Gastroesophageal sphincter (tissue), 4 donors: ENCODE measurements around the gene DRC1. TPM values are rescaled to one million over a fixed set of nuclear protein-coding genes. Genes with fewer than 3 reads are reported as not detected.

Experiments
- ATAC-seq: fragments of 150-250 bp; one replicate; pipeline ENCODE4 v1.9.1; 2016; ENCODE audit warnings: mild to moderate bottlenecking, moderate library complexity
- H3K27ac ChIP-seq, 4 donors: fragments of 200-600 bp; sonication (generic) in 3 of 4; 1 replicate in 3 of 4; 2 replicates in 1 of 4; pipeline ENCODE4 v1.5.1; 2016 to 2019
- H3K27me3 ChIP-seq: fragments of 200-600 bp; sonication (generic); one replicate; pipeline ENCODE4 v1.5.1; 2019
- H3K36me3 ChIP-seq, 2 donors: fragments of 200-600 bp; sonication (generic); one replicate each; pipeline ENCODE4 v1.5.1; 2019; ENCODE audit warnings: control low read depth in 1 of 2
- H3K4me1 ChIP-seq, 3 donors: fragments of 200-600 bp; sonication (generic); 1 replicate in 2 of 3; 2 replicates in 1 of 3; pipeline ENCODE4 v1.5.1; 2016 to 2019; ENCODE audit warnings: control low read depth in 2 of 3
- H3K4me3 ChIP-seq, 2 donors: fragments of 200-600 bp; sonication (generic); one replicate each; pipeline ENCODE4 v1.5.1; 2019; ENCODE audit warnings: mild to moderate bottlenecking in 1 of 2, moderate library complexity in 1 of 2
- H3K9me3 ChIP-seq, 3 donors: fragments of 200-600 bp; sonication (generic); one replicate each; pipeline ENCODE4 v1.5.1; 2017 to 2019; ENCODE audit warnings: control low read depth in 2 of 3
- CTCF ChIP-seq, 4 experiments: fragments of 200-600 bp in 2 of 4; fragments of 450-650 bp in 2 of 4; sonication (generic) in 1 of 4; IDR thresholded peaks; one replicate each; pipeline ENCODE4 v1.5.1; 2017 to 2019; ENCODE audit warnings: antibody characterized with exemption in 4 of 4, mild to moderate bottlenecking in 2 of 4, moderate library complexity in 2 of 4
- EP300 ChIP-seq: sonication (generic); formaldehyde crosslinking; IDR thresholded peaks from one replicate; pipeline ENCODE4 v1.6.1; 2017; ENCODE audit warnings: antibody characterized with exemption, mild to moderate bottlenecking
- POLR2A ChIP-seq, 2 donors: fragments of 450-650 bp; IDR thresholded peaks; one replicate each; pipeline ENCODE4 v1.6.1; 2017; ENCODE audit warnings: antibody characterized with exemption in 2 of 2, mild to moderate bottlenecking in 2 of 2, moderate library complexity in 1 of 2
- POLR2AphosphoS5 ChIP-seq: sonication (generic); formaldehyde crosslinking; IDR thresholded peaks from one replicate; pipeline ENCODE4 v1.6.1; 2017; ENCODE audit warnings: antibody characterized with exemption
- WGBS, 2 donors: methylation state at CpG; one replicate each; pipeline ENCODE4 v1.1.5; 2018; ENCODE audit warnings: low coverage in 1 of 2; 5-methylcytosine and 5-hydroxymethylcytosine counted together
- total RNA-seq, 4 donors: library from RNA; depleted of rRNA; stranded (reverse); fragments of >200 nt; gene quantifications; one replicate each; pipeline ENCODE4 v1.1.0, GENCODE V29; 2016

Gene DRC1
- total RNA-seq, 4 donors from 2014 or later, result 0.27 to 2.3 (median 0.54) TPM; not detected in 1

GRCh38 chr2:26432363-26432762 is 30.6 kb downstream of the DRC1 start:
- Histone ChIP-seq H3K27me3 (no peaks in the 10 kb centered on the region), H3K36me3 (no peaks in the 10 kb centered on the region), H3K27ac (no peak overlapping the region), H3K4me1 (no peaks in the 10 kb centered on the region), H3K4me3 (no peak overlapping the region), H3K9me3 (no peaks in the 10 kb centered on the region)
- ATAC-seq, result no peak
- TF ChIP-seq POLR2A (IDR thresholded peaks at IDR 0.05) (no peak), CTCF (IDR thresholded peaks at IDR 0.05) (no peak), POLR2AphosphoS5 (no peak), EP300 (no peak)

GRCh38 chr2:26432859-26433258 is 31.1 kb downstream of the DRC1 start:
- WGBS, 2 donors, result 33 to 68% methylated on average over 1 to 2 of the region's 2 CpGs
- no peak for ATAC-seq

GRCh38 chr2:26435106-26435505 is 33.4 kb downstream of the DRC1 start:
- Histone ChIP-seq H3K9me3 (no peaks in the 10 kb centered on the region), H3K4me3 (no peak overlapping the region), H3K27ac (no peak overlapping the region), H3K4me1 (no peaks in the 10 kb centered on the region), H3K36me3 (no peaks in the 10 kb centered on the region), H3K27me3 (no peaks in the 10 kb centered on the region)
- WGBS, 2 donors, result 75 to 86% methylated on average over 2 of the region's 2 CpGs
- ATAC-seq, result no peak
- TF ChIP-seq CTCF (IDR thresholded peaks at IDR 0.05) (no peak), EP300 (no peak), POLR2A (IDR thresholded peaks at IDR 0.05) (no peak), POLR2AphosphoS5 (no peak)

More at GRCh38 chr2:26432859-26433258, 31.1 kb downstream of the DRC1 start:
- H3K4me1 ChIP-seq, result no peaks in the 10 kb centered on the region
- H3K27me3 ChIP-seq, result no peaks in the 10 kb centered on the region
- H3K9me3 ChIP-seq, result no peaks in the 10 kb centered on the region
- H3K27ac ChIP-seq, result no peak overlapping the region
- no peak overlapping the region for H3K4me3 ChIP-seq
- TF ChIP-seq CTCF (IDR thresholded peaks at IDR 0.05), result no peak
- no peak for TF ChIP-seq POLR2AphosphoS5
- TF ChIP-seq EP300, result no peak
- no peak for TF ChIP-seq POLR2A (IDR thresholded peaks at IDR 0.05)
- H3K36me3 ChIP-seq, result no peaks in the 10 kb centered on the region

- Histone ChIP-seq H3K4me1 (no peaks in the 10 kb centered on the region), H3K4me3 (no peak overlapping the region), H3K36me3 (no peaks in the 10 kb centered on the region), H3K9me3 (no peaks in the 10 kb centered on the region), H3K27ac (no peak overlapping the region), H3K27me3 (no peaks in the 10 kb centered on the region)
- no peak for ATAC-seq
- 45 to 69% methylated on average over 2 to 6 of the region's 8 CpGs for WGBS, 2 donors
- TF ChIP-seq EP300 (no peak), POLR2A (IDR thresholded peaks at IDR 0.05) (no peak), CTCF (IDR thresholded peaks at IDR 0.05) (no peak), POLR2AphosphoS5 (no peak)
Measured at GRCh38 chr2:26438526-26438925, 36.8 kb downstream of the DRC1 start.

- Histone ChIP-seq H3K27me3 (no peaks in the 10 kb centered on the region), H3K4me3 (no peak overlapping the region), H3K27ac (no peak overlapping the region), H3K9me3 (no peaks in the 10 kb centered on the region), H3K36me3 (no peaks in the 10 kb centered on the region), H3K4me1 (no peaks in the 10 kb centered on the region)
- 72 to 75% methylated on average over 5 of the region's 5 CpGs for WGBS, 2 donors
- no peak for ATAC-seq
- TF ChIP-seq POLR2A (IDR thresholded peaks at IDR 0.05) (no peak), CTCF (IDR thresholded peaks at IDR 0.05) (no peak), POLR2AphosphoS5 (no peak), EP300 (no peak)
Measured at GRCh38 chr2:26438926-26439325, 37.2 kb downstream of the DRC1 start.
